ENCODE measurements around the gene FAM180B. TPM values are rescaled to one million over a fixed set of nuclear protein-coding genes. Genes with fewer than 3 reads are reported as not detected.

The FAM180B gene
- total RNA-seq, 1 experiment from 2014 or later = not detected

Small RNAs within 50 kb of the gene (small RNA-seq; reads per million reads assigned to genes)
- gene RN7SL652P = 0 reads per million in 2 experiments
- gene RNU5E-10P = 0 to 0.02 reads per million in 2 experiments

Other genes starting within 250 kb of the FAM180B start
- gene MYBPC3, start 234.0 kb upstream of the FAM180B start, total RNA-seq (2014; rRNA removed; shearing (Covaris generic)) = 0.05 TPM in 1 of 2 replicates, not detected in the other
- gene SPI1, start 208.1 kb upstream of the FAM180B start, total RNA-seq (2014; rRNA removed; shearing (Covaris generic)) = not detected in 2 replicates
- gene SLC39A13, start 178.1 kb upstream of the FAM180B start, total RNA-seq (2014; rRNA removed; shearing (Covaris generic)) = 12.0 and 12.9 TPM in 2 replicates
- gene PSMC3, start 160.2 kb upstream of the FAM180B start, total RNA-seq (2014; rRNA removed; shearing (Covaris generic)) = 120 and 123 TPM in 2 replicates
- 0.17 TPM in 1 of 2 replicates, not detected in the other for gene RAPSN, start 137.5 kb upstream of the FAM180B start, total RNA-seq (2014; rRNA removed; shearing (Covaris generic))
- gene CELF1, start 33.5 kb upstream of the FAM180B start, total RNA-seq (2014; rRNA removed; shearing (Covaris generic)) = 60.3 and 74.4 TPM in 2 replicates
- gene PTPMT1, start 21.1 kb upstream of the FAM180B start, total RNA-seq (2014; rRNA removed; shearing (Covaris generic)) = 51.0 and 54.8 TPM in 2 replicates
- 10.2 and 10.9 TPM in 2 replicates for gene KBTBD4, start 7.7 kb upstream of the FAM180B start, total RNA-seq (2014; rRNA removed; shearing (Covaris generic))
- gene NDUFS3, start 7.6 kb upstream of the FAM180B start, total RNA-seq (2014; rRNA removed; shearing (Covaris generic)) = 41.8 and 46.6 TPM in 2 replicates
- not detected in 2 replicates for gene C1QTNF4, start 7.7 kb downstream of the FAM180B start, total RNA-seq (2014; rRNA removed; shearing (Covaris generic))
- gene MTCH2, start 55.9 kb downstream of the FAM180B start, total RNA-seq (2014; rRNA removed; shearing (Covaris generic)) = 66.1 and 72.3 TPM in 2 replicates
- 0.49 and 2.2 TPM in 2 replicates for gene AGBL2, start 128.7 kb downstream of the FAM180B start, total RNA-seq (2014; rRNA removed; shearing (Covaris generic))
- gene FNBP4, start 180.7 kb downstream of the FAM180B start, total RNA-seq (2014; rRNA removed; shearing (Covaris generic)) = 52.2 and 69.4 TPM in 2 replicates

All from NCI-H460 (cell line).